ENCODE data around the gene NEURL1.

- no peak for TF ChIP-seq CTCF (conservative IDR thresholded peaks at IDR 0.05; ENCODE audit: low read length)
- no peak for TF ChIP-seq EZH2phosphoT487 (IDR thresholded peaks at IDR 0.05; ENCODE audit: borderline replicate concordance, low read depth, low read length)
These were observed 117.5 kb downstream of the NEURL1 start for GRCh38 chr10:103610921-103611511.
